Tibial nerve (tissue), 4 donors: ENCODE data around the gene DISC1.

Experiments
- CTCF ChIP-seq, 5 experiments: fragments of 200-600 bp in 3 of 5; fragments of 450-650 bp in 2 of 5; sonication (generic) in 3 of 5; IDR thresholded peaks; one replicate each; pipeline ENCODE4 v1.5.1; 2016 to 2019; ENCODE audit warnings: antibody characterized with exemption in 5 of 5, mild to moderate bottlenecking in 3 of 5, moderate library complexity in 2 of 5
- EP300 ChIP-seq, 2 donors: sonication (generic); formaldehyde crosslinking; IDR thresholded peaks; one replicate each; pipeline ENCODE4 v1.6.1; 2017; ENCODE audit warnings: antibody characterized with exemption in 2 of 2, mild to moderate bottlenecking in 1 of 2
- POLR2A ChIP-seq, 2 donors: fragments of 450-650 bp; IDR thresholded peaks; one replicate each; pipeline ENCODE4 v1.6.1; 2017; ENCODE audit warnings: antibody characterized with exemption in 2 of 2, mild to moderate bottlenecking in 2 of 2, moderate library complexity in 2 of 2

GRCh38 chr1:231580874-231581273, 45.7 kb upstream of the DISC1 start:
- TF ChIP-seq POLR2A (IDR thresholded peaks at IDR 0.05) (no peak), CTCF (IDR thresholded peaks at IDR 0.05) (no peak), EP300 (IDR thresholded peaks at IDR 0.05) (no peak)
